DOHH2 (cell line): ENCODE results near the gene GRM4.

Source experiments
- EZH2phosphoT487 ChIP-seq: fragments of 200-600 bp; sonication (generic); IDR thresholded peaks from 2 replicates; pipeline ENCODE4 v1.6.1; 2017; ENCODE audit warnings: borderline replicate concordance, mild to moderate bottlenecking, antibody characterized with exemption, low read length, moderate library complexity, mixed read lengths
- TF ChIP-seq, protein P1 (sequence below): fragments of 200-600 bp; sonication (generic); IDR thresholded peaks from one replicate; pipeline ENCODE4 v1.5.1; 2014; ENCODE audit warnings: antibody characterized with exemption, mild to moderate bottlenecking, low read depth, low read length; ENCODE audit not compliant: poor library complexity, severe bottlenecking

DNA sequence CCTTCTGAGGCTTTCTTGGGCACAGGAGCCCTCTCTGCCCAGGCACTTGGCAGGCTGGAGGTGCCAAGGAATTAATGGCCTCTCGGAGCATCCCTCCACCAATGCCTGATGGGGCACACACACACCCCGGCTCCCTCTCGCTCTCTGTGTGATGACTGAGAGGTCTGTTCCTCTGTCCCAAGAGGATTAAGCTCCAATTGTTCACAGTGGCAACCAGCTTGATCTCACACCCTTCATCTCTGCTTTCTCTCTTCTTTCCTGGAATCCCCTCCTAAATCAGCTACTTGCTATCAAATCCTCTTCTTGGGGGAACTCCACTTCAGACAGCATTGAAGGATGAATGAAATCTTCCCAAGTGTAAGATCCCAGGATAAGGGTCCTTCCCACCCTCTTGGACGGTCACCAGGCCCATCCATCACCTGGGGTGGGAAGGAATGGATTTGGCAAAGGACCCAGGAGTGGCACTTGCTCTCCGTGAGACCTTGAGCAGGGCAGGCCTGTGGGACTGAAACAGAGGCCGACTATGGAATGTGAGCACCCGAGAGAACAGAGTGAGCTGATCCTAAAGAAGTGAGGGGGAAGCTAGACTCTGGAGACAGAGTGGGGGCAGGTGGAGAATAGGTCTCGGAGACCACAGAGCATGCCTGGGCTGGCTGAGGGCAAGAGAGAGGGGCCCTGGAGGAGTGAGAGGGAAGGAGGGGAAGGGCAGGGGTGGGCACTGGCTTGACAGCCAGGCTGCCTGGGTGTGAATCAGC is 93.6 kb downstream of the GRM4 start:
- TF ChIP-seq, protein P1, sequence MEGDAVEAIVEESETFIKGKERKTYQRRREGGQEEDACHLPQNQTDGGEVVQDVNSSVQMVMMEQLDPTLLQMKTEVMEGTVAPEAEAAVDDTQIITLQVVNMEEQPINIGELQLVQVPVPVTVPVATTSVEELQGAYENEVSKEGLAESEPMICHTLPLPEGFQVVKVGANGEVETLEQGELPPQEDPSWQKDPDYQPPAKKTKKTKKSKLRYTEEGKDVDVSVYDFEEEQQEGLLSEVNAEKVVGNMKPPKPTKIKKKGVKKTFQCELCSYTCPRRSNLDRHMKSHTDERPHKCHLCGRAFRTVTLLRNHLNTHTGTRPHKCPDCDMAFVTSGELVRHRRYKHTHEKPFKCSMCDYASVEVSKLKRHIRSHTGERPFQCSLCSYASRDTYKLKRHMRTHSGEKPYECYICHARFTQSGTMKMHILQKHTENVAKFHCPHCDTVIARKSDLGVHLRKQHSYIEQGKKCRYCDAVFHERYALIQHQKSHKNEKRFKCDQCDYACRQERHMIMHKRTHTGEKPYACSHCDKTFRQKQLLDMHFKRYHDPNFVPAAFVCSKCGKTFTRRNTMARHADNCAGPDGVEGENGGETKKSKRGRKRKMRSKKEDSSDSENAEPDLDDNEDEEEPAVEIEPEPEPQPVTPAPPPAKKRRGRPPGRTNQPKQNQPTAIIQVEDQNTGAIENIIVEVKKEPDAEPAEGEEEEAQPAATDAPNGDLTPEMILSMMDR, result no peak
- no peak for TF ChIP-seq EZH2phosphoT487
